Activated T-helper 17 cell treated with anti-CD3 and anti-CD28 coated beads, Interleukin-2, amount 50 U/mL, for 72 hours (primary cell): ENCODE results near the gene ZNF750. TPM values are rescaled to one million over a fixed set of nuclear protein-coding genes. Genes with fewer than 3 reads are reported as not detected.
A peak's percentile ranks its signal among the peaks of the same experiment; 100 is the strongest.

Experiments used
- ATAC-seq: fragments of 150-1000 bp; cut with Tn5 transposase; replicated peaks from 2 replicates; pipeline ENCODE4 v1.10.0; 2021; ENCODE audit warnings: mild to moderate bottlenecking, moderate library complexity
- H3K27ac Mint-ChIP-seq: one replicate; pipeline ENCODE4 v1.8.0; 2022; ENCODE audit warnings: mixed read lengths
- H3K27me3 Mint-ChIP-seq: one replicate; pipeline ENCODE4 v1.8.0; 2022; ENCODE audit warnings: mixed read lengths
- H3K36me3 Mint-ChIP-seq: one replicate; pipeline ENCODE4 v1.8.0; 2022; ENCODE audit warnings: low read depth, mild to moderate bottlenecking, mixed read lengths
- H3K4me1 Mint-ChIP-seq: one replicate; pipeline ENCODE4 v1.8.0; 2022; ENCODE audit warnings: mixed read lengths
- H3K4me3 Mint-ChIP-seq: one replicate; pipeline ENCODE4 v1.8.0; 2022; ENCODE audit warnings: mild to moderate bottlenecking, mixed read lengths
- H3K9me3 Mint-ChIP-seq: one replicate; pipeline ENCODE4 v1.8.0; 2022; ENCODE audit warnings: mixed read lengths
- total RNA-seq, 2 donors: library from RNA; stranded (reverse); gene quantifications; one replicate each; pipeline ENCODE4 v1.2.3, GENCODE V29; 2022

Gene ZNF750
- total RNA-seq, 2 donors from 2014 or later, result not detected

- H3K27me3 Mint-ChIP-seq, result no peaks in the 10 kb centered on the region
- peaks cover 21% of the 10 kb centered on the region for H3K36me3 Mint-ChIP-seq
- H3K4me3 Mint-ChIP-seq, result no peak overlapping the region
- H3K9me3 Mint-ChIP-seq, result no peaks in the 10 kb centered on the region
- no peak for ATAC-seq
- H3K4me1 Mint-ChIP-seq, result no peaks in the 10 kb centered on the region
- no peak overlapping the region for H3K27ac Mint-ChIP-seq
Observed at GRCh38 chr17:82807562-82807961, 32.3 kb downstream of the ZNF750 start.

- no peak for ATAC-seq
- H3K9me3 Mint-ChIP-seq, result no peaks in the 10 kb centered on the region
- no peaks in the 10 kb centered on the region for H3K27me3 Mint-ChIP-seq
- no peak overlapping the region for H3K4me3 Mint-ChIP-seq
- no peaks in the 10 kb centered on the region for H3K4me1 Mint-ChIP-seq
- peaks cover 21% of the 10 kb centered on the region for H3K36me3 Mint-ChIP-seq
- no peak overlapping the region for H3K27ac Mint-ChIP-seq
Observed at GRCh38 chr17:82807101-82807500, 32.7 kb downstream of the ZNF750 start.

- ATAC-seq, result no peak
- no peak overlapping the region for H3K27ac Mint-ChIP-seq
- H3K9me3 Mint-ChIP-seq, result no peaks in the 10 kb centered on the region
- peaks cover 21% of the 10 kb centered on the region for H3K36me3 Mint-ChIP-seq
- no peaks in the 10 kb centered on the region for H3K27me3 Mint-ChIP-seq
- no peaks in the 10 kb centered on the region for H3K4me1 Mint-ChIP-seq
- no peak overlapping the region for H3K4me3 Mint-ChIP-seq
Observed at GRCh38 chr17:82806645-82807044, 33.2 kb downstream of the ZNF750 start.

DNA sequence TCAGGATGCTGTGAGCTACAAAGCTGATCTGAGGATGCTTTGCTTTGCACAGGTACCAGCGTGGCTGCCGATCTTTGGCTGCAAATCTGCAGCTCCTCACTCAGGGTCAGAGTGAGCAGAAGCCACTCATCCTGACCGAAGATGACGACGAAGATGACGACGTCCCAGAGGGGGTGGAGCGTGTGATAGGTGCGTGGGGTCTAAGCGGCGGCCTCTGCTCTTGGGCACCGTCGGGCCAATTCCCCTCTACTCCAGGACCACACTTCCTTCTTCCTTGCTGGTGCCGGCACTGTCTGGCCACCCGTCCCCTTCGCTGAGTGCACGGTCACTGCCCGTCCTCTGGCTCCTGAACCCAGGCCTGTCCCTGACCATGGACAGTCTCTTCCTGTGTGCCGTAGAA is 34.0 kb downstream of the ZNF750 start:
- no peak overlapping the region for H3K27ac Mint-ChIP-seq
- no peak for ATAC-seq
- H3K4me3 Mint-ChIP-seq, result no peak overlapping the region
- H3K27me3 Mint-ChIP-seq, result no peaks in the 10 kb centered on the region
- H3K9me3 Mint-ChIP-seq, result no peaks in the 10 kb centered on the region
- peaks cover 22% of the 10 kb centered on the region for H3K36me3 Mint-ChIP-seq
- peaks cover 6% of the 10 kb centered on the region for H3K4me1 Mint-ChIP-seq

DNA sequence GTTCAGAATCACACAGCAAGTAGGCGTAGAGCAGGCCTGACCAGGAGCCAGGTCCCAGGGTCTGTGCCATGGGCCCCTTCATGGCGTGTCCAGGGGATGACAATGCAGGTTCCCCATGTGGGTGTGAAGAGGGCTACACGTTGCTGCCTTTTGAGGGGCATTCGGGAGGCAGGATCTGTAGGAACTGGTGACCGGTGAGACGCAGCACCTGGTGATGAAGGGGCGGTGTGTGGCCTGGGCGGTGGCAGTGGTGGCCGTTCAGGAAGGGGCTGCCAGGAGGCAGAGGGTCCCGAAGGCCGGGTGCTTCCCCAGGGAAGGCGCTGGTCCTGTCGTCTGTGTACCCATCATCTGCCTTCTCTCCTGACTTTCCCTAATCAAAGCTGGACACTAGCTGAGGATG is 34.6 kb downstream of the ZNF750 start:
- Mint-ChIP-seq H3K36me3 (peaks cover 27% of the 10 kb centered on the region), H3K4me1 (peaks cover 6% of the 10 kb centered on the region), H3K27me3 (no peaks in the 10 kb centered on the region), H3K27ac (no peak overlapping the region), H3K9me3 (no peaks in the 10 kb centered on the region), H3K4me3 (no peak overlapping the region)
- no peak for ATAC-seq

GRCh38 chr17:82804442-82805191 is 35.2 kb downstream of the ZNF750 start:
- peaks cover 33% of the 10 kb centered on the region for H3K36me3 Mint-ChIP-seq
- H3K9me3 Mint-ChIP-seq, result no peaks in the 10 kb centered on the region
- H3K4me1 Mint-ChIP-seq, result peaks cover 6% of the 10 kb centered on the region
- ATAC-seq, result no peak
- H3K27ac Mint-ChIP-seq, result no peak overlapping the region
- H3K4me3 Mint-ChIP-seq, result no peak overlapping the region
- H3K27me3 Mint-ChIP-seq, result no peaks in the 10 kb centered on the region

- H3K4me3 Mint-ChIP-seq, result no peak overlapping the region
Observed at GRCh38 chr17:82803606-82804005, 36.2 kb downstream of the ZNF750 start.

DNA sequence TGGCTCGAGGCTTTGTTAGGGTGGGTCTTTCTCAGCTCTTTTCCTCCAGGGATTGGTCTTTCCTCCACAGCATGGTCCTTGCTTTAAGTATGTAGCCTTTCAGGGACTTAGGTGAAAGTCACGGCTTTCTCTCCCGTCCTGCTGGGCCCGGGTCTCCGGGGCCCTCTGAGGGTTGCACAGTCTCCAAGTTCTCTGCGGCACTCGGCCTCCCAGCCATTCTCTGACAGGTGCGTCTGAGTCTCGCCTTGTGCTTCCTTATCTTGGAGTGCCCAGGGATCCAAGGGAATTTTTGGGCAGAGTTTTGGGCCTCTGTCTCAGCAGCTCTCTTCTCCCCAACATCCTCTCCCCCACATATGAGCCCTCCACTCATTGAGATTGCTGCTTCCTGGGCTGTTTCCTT is 36.6 kb downstream of the ZNF750 start:
- peak overlapping the region; percentile 11 for H3K27ac Mint-ChIP-seq
- H3K4me1 Mint-ChIP-seq, result peaks cover 6% of the 10 kb centered on the region
- H3K27me3 Mint-ChIP-seq, result no peaks in the 10 kb centered on the region
- H3K4me3 Mint-ChIP-seq, result no peak overlapping the region
- no peak for ATAC-seq
- peaks cover 44% of the 10 kb centered on the region for H3K36me3 Mint-ChIP-seq
- H3K9me3 Mint-ChIP-seq, result no peaks in the 10 kb centered on the region

More at GRCh38 chr17:82803606-82804005, 36.2 kb downstream of the ZNF750 start:
- ATAC-seq, result no peak
- Mint-ChIP-seq H3K36me3 (peaks cover 40% of the 10 kb centered on the region), H3K4me1 (peaks cover 6% of the 10 kb centered on the region), H3K27me3 (no peaks in the 10 kb centered on the region), H3K9me3 (no peaks in the 10 kb centered on the region), H3K27ac (peak overlapping the region; percentile 11)

DNA sequence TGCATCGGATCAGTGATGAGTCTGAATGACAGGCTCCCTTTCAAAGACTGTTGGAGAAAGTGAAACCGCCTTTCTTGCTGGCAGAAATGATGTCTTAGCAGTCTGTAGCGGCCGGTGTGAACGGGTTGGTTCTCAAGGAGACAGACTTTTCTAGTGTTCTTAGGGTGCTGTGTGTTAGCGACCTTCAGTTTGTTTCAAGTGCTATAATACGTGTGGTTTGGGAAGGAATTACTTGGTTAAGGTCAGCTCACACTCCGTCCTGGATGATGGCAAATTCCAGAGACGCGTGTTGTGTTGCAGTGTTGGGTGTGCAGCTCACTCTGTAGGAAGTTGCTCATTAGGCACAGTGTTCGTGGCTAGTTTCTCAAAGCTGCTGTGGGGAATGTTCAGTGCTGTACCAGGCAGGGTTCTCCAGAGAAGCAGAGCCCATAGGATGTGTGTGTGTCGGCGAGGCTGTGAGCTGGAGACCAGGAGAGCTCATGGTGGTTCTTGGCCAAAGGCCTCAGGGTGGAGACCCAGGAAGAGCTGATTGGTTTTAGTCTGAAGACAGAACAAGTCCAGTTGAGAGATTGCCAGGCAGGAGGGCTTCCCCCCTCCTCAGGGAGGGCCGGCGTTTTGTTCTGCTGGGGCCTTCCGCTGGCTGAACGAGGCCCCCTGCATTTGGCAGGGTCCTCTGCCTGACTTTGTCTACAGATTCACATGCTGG is 37.6 kb downstream of the ZNF750 start:
- Mint-ChIP-seq H3K27ac (no peak overlapping the region), H3K27me3 (no peaks in the 10 kb centered on the region), H3K4me1 (peaks cover 6% of the 10 kb centered on the region), H3K9me3 (no peaks in the 10 kb centered on the region), H3K4me3 (no peak overlapping the region), H3K36me3 (peaks cover 40% of the 10 kb centered on the region)
- no peak for ATAC-seq

DNA sequence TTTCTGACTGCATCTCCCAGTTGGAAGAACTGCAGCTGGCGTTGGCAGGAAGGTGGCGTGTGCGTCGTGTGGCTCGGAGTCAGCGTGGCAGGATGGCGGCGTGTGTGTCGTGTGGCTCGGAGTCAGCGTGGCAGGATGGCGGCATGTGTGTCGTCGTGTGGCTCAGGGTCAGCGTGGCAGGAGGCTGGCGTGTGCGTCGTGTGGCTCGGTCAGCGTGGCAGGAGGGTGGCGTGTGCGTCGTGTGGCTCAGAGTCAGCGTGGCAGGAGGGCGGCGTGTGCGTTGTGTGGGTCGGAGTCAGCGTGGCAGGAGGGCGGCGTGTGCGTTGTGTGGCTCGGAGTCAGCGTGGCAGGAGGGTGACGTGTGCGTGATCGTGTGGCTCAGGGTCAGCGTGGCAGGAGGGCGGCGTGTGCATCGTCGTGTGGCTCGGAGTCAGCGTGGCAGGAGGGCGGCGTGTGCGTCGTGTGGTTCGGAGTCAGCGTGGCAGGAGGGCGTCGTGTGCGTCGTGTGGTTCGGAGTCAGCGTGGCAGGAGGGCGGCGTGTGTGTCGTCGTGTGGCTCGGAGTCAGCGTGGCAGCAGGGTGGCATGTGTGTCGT is 38.3 kb downstream of the ZNF750 start:
- peaks cover 46% of the 10 kb centered on the region for H3K36me3 Mint-ChIP-seq
- H3K27ac Mint-ChIP-seq, result no peak overlapping the region
- no peaks in the 10 kb centered on the region for H3K27me3 Mint-ChIP-seq
- H3K4me1 Mint-ChIP-seq, result peaks cover 6% of the 10 kb centered on the region
- H3K9me3 Mint-ChIP-seq, result no peaks in the 10 kb centered on the region
- no peak for ATAC-seq
- H3K4me3 Mint-ChIP-seq, result no peak overlapping the region

- H3K36me3 Mint-ChIP-seq, result peaks cover 41% of the 10 kb centered on the region
- H3K4me1 Mint-ChIP-seq, result peaks cover 6% of the 10 kb centered on the region
- no peak overlapping the region for H3K4me3 Mint-ChIP-seq
- no peaks in the 10 kb centered on the region for H3K9me3 Mint-ChIP-seq
- H3K27me3 Mint-ChIP-seq, result no peaks in the 10 kb centered on the region
- H3K27ac Mint-ChIP-seq, result no peak overlapping the region
- no peak for ATAC-seq
Observed at GRCh38 chr17:82800885-82801284, 38.9 kb downstream of the ZNF750 start.

DNA sequence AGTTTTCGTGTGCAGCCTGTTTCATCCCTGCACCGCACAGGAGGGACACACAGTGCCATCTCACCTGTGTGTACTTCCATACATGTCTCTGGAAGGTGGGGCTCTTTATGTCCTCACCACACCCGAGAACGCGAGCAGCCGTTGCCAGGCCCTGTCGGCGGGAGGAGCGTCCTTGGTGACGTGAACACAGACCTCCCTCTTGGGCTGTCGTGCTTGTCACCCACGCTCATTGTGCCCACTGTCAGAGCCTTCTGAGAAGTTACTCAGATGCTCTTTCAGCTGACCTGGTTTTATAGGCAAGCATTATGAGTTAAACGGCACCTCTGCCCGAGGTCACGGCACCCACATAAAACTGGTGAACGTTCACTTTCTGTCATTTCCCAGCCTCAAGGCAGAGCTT is 40.2 kb downstream of the ZNF750 start:
- Mint-ChIP-seq H3K4me1 (peaks cover 6% of the 10 kb centered on the region), H3K9me3 (no peaks in the 10 kb centered on the region), H3K27me3 (no peaks in the 10 kb centered on the region), H3K4me3 (no peak overlapping the region), H3K36me3 (peaks cover 39% of the 10 kb centered on the region), H3K27ac (no peak overlapping the region)
- ATAC-seq, result peak; percentile 40

DNA sequence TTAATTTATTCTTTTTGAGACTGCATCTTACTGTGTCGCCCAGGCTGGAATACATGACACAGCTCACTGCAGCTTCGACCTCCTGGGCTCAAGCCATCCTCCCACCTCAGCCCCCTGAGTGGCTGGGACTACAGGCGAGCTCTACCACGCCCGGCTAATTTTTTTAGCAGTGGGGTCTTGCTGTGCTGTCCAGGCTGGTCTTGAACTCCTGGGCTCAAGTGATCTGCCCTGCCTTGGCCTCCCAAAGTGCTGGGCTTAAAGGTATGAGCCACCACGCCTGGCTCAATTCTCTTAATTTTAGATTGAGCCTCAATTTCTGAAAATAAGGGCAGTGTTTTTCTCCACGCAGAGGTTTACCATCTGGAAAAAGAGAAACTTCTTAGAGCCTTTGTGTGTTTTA is 41.1 kb downstream of the ZNF750 start:
- Mint-ChIP-seq H3K4me3 (no peak overlapping the region), H3K36me3 (peaks cover 39% of the 10 kb centered on the region), H3K9me3 (no peaks in the 10 kb centered on the region), H3K27ac (no peak overlapping the region), H3K4me1 (peaks cover 6% of the 10 kb centered on the region), H3K27me3 (no peaks in the 10 kb centered on the region)
- no peak for ATAC-seq

GRCh38 chr17:82797061-82797460 is 42.8 kb downstream of the ZNF750 start:
- no peak for ATAC-seq
- Mint-ChIP-seq H3K27me3 (no peaks in the 10 kb centered on the region), H3K36me3 (peaks cover 39% of the 10 kb centered on the region), H3K4me3 (no peak overlapping the region), H3K27ac (no peak overlapping the region), H3K4me1 (peaks cover 6% of the 10 kb centered on the region), H3K9me3 (no peaks in the 10 kb centered on the region)

DNA sequence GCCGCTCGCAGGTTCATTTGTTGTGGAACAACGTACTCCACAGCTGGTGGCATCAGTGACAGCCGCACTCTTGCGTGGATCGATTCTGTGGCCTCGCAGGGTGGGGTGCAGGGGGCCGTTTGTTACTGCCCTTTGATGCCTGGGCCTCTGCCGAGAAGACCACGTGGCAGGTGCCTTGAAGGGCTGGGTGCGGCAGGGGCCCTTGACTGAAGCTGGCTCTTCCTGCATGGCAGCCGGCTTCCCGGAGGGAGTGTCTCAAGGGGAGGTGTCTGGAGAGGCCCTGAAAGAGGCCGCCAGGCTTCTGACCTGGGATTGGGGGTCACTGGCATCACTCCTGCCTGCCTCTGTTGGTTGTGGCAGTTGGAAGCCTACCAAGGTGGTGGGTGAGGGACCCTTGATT is 44.2 kb downstream of the ZNF750 start:
- Mint-ChIP-seq H3K27me3 (no peaks in the 10 kb centered on the region), H3K4me3 (no peak overlapping the region), H3K27ac (no peak overlapping the region), H3K36me3 (peaks cover 37% of the 10 kb centered on the region), H3K9me3 (no peaks in the 10 kb centered on the region), H3K4me1 (no peaks in the 10 kb centered on the region)
- ATAC-seq, result no peak
